ENCODE measurements around the gene NTRK2. TPM values are rescaled to one million over a fixed set of nuclear protein-coding genes. Genes with fewer than 3 reads are reported as not detected.

Gene NTRK2
- total RNA-seq, 1 donor from 2014 or later, result 1.5 TPM

- Histone ChIP-seq H3K4me3 (ENCODE audit: low read depth, low read length) (no peak overlapping the region), H3K27me3 (ENCODE audit: control insufficient read depth, insufficient read depth, low read length) (no peaks in the 10 kb centered on the region), H3K36me3 (ENCODE audit: control insufficient read depth, insufficient read depth, low read length) (no peaks in the 10 kb centered on the region)
- TF ChIP-seq, protein P1, sequence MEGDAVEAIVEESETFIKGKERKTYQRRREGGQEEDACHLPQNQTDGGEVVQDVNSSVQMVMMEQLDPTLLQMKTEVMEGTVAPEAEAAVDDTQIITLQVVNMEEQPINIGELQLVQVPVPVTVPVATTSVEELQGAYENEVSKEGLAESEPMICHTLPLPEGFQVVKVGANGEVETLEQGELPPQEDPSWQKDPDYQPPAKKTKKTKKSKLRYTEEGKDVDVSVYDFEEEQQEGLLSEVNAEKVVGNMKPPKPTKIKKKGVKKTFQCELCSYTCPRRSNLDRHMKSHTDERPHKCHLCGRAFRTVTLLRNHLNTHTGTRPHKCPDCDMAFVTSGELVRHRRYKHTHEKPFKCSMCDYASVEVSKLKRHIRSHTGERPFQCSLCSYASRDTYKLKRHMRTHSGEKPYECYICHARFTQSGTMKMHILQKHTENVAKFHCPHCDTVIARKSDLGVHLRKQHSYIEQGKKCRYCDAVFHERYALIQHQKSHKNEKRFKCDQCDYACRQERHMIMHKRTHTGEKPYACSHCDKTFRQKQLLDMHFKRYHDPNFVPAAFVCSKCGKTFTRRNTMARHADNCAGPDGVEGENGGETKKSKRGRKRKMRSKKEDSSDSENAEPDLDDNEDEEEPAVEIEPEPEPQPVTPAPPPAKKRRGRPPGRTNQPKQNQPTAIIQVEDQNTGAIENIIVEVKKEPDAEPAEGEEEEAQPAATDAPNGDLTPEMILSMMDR (IDR thresholded peaks at IDR 0.05; ENCODE audit: insufficient read depth, low read length, poor library complexity, severe bottlenecking), result no peak
- no peak for DNase-seq (ENCODE audit: low read depth)
Measured at GRCh38 chr9:84793251-84793650, 123.7 kb downstream of the NTRK2 start.

DNA sequence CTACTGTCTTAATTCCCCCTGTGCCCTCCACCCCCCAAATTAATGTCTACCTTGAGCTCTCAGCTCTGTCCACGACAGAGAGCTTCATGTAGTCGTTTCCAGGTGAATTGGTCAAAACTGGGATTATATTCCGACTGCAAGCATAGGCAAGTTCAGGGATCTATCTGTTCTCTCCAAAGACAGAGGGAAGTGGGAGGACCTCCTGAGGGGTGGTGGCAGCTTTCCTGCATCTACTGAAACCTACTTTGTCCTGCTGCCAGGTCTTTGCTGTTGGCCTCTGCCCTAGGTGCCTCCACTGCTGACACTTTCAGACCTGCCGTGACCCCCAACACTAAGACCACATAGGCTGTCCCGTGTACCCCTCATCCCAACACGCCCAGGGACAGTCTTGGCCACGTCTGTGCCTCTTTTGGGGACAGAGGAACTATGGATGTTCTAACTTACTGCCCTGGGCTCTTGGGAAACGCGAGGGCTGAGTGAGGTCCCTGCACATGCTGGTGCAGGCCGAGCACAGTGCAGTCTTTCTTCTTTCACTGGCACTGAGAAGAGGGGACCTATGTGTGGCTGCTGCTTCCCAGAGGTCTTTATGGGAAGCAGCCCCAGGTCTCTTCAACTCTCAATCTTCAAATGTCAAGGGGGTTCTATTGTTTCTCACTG lies 125.6 kb downstream of the NTRK2 start:
- no peak overlapping the region for H3K4me3 ChIP-seq (ENCODE audit: low read depth, low read length)
- H3K36me3 ChIP-seq (ENCODE audit: control insufficient read depth, insufficient read depth, low read length), result no peaks in the 10 kb centered on the region
- H3K27me3 ChIP-seq (ENCODE audit: control insufficient read depth, insufficient read depth, low read length), result no peaks in the 10 kb centered on the region
- DNase-seq (ENCODE audit: low read depth), result no peak
- TF ChIP-seq, protein P1 (IDR thresholded peaks at IDR 0.05; ENCODE audit: insufficient read depth, low read length, poor library complexity, severe bottlenecking), result no peak

GRCh38 chr9:84796404-84796803 lies 126.9 kb downstream of the NTRK2 start:
- no peak for DNase-seq (ENCODE audit: low read depth)

GRCh38 chr9:84799251-84799650 lies 129.7 kb downstream of the NTRK2 start:
- Histone ChIP-seq H3K4me3 (ENCODE audit: low read depth, low read length) (no peak overlapping the region), H3K36me3 (ENCODE audit: control insufficient read depth, insufficient read depth, low read length) (no peaks in the 10 kb centered on the region), H3K27me3 (ENCODE audit: control insufficient read depth, insufficient read depth, low read length) (no peaks in the 10 kb centered on the region)
- TF ChIP-seq, protein P1 (IDR thresholded peaks at IDR 0.05; ENCODE audit: insufficient read depth, low read length, poor library complexity, severe bottlenecking), result no peak
- no peak for DNase-seq (ENCODE audit: low read depth)

More at GRCh38 chr9:84796404-84796803, 126.9 kb downstream of the NTRK2 start:
- Histone ChIP-seq H3K4me3 (ENCODE audit: low read depth, low read length) (no peak overlapping the region), H3K27me3 (ENCODE audit: control insufficient read depth, insufficient read depth, low read length) (no peaks in the 10 kb centered on the region), H3K36me3 (ENCODE audit: control insufficient read depth, insufficient read depth, low read length) (no peaks in the 10 kb centered on the region)
- TF ChIP-seq, protein P1 (IDR thresholded peaks at IDR 0.05; ENCODE audit: insufficient read depth, low read length, poor library complexity, severe bottlenecking), result no peak

GRCh38 chr9:84804951-84805694 lies 135.6 kb downstream of the NTRK2 start:
- H3K36me3 ChIP-seq (ENCODE audit: control insufficient read depth, insufficient read depth, low read length), result no peaks in the 10 kb centered on the region
- TF ChIP-seq, protein P1 (IDR thresholded peaks at IDR 0.05; ENCODE audit: insufficient read depth, low read length, poor library complexity, severe bottlenecking), result no peak
- no peak for DNase-seq (ENCODE audit: low read depth)
- H3K27me3 ChIP-seq (ENCODE audit: control insufficient read depth, insufficient read depth, low read length), result no peaks in the 10 kb centered on the region
- no peak overlapping the region for H3K4me3 ChIP-seq (ENCODE audit: low read depth, low read length)

Data from kidney epithelial cell (primary cell).